Stimulated activated CD4-positive, alpha-beta T cell treated with anti-CD3 and anti-CD28 coated beads, Interleukin-4, amount 100 ng/mL, for 48 hours (primary cell): ENCODE results near the gene TMC5.

Source experiments
- DNase-seq, 2 donors: peaks; one replicate each; pipeline ENCODE4 v3.0.0-alpha.2; 2020; ENCODE audit warnings: low read depth in 2 of 2

Gene TMC5

DNA sequence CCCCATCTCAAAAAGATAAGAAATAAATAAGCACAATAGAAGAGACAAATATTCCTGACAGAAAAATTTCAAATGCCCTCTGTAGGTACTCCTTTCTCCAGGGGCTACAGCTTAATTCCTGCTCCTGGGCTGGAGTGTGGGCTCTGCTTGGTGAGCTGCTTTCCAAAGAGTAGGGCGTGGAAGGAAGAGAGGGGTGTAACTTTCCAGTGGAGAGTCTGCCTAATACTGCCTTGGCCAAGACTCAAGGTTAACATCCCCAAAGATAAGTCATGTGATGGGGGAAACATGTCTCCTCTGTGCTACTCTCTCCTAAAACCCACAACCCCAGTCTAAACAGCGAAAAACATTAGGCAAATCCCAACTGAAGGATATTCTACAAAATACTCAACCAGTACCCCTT is 42.7 kb downstream of the TMC5 start:
- no peak for DNase-seq

DNA sequence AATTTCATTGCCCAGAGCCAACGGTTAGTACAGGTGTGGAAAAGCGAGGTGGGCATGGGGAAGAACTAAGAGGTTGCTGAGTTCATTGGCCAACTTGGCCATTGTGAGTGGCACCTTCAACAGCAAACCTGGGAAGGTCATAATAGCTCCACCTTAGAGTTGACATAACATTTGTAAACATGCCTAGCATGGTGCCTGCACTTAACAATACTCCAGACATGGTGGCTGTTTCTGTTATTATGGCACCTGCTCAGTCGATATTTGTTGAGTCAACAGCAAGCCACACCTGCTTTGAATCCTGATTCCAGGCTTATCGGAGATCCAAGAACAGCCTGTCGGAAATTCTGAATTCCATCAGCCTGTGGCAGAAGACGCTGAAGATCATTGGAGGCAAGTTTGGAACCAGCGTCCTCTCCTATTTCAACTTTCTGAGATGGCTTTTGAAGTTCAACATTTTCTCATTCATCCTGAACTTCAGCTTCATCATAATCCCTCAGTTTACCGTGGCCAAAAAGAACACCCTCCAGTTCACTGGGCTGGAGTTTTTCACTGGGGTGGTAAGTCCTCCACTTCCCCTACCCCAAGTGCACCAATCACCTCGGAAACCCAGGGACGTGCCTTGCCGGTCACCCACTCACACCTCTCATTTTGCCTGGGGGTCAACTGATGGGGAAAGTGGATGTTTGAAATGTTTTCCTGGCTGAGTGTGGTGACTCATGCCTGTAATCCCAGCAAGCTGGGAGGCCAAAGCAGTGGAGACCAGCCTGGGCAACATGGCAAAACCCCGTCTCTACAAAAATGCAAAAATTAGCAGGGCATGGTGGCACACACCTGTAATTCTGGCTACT is 46.0 kb downstream of the TMC5 start:
- no peak for DNase-seq

DNA sequence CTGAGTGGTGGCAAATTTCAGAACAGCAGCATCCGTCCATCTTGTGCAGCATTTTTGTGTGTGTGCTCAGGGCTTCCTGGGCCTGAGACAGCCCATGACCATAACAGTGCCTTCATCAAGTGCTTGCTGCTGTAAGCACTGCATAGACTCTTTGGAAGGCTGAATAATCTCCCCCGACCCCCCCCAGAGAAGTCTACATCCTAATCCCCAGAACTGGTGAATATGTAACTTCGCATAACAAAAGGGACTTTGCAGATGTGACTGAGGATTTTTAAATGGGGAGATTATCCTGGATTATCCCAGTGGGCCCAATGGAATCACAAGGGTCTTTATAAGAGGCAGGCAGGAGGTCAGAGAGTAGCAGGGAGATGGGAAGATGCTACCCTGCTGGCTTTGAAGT is 50.6 kb downstream of the TMC5 start:
- DNase-seq: no peak

DNA sequence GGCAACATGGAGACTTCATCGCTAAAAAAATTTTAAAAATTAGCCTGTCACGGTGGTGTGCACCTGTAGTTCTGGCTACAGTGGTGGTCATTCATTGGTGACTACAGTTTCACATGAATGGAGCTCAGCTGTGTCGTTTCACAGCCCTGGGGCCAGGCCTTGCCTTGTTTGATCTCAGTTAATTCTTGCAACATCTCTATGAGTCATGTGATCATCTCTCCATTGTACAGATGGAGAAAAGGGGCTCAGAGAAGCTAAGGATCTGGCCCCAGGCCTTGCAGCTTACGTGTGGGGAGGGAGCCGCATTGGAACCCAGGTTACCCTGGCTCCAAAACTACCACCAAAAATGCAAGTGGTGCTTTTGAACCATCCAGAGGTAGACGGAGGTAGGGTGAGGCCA is 54.8 kb downstream of the TMC5 start:
- DNase-seq: no peak

- no peak for DNase-seq
These were observed 56.9 kb downstream of the TMC5 start for GRCh38 chr16:19474617-19475016.

GRCh38 chr16:19478505-19478904 is 60.8 kb downstream of the TMC5 start:
- no peak for DNase-seq

DNA sequence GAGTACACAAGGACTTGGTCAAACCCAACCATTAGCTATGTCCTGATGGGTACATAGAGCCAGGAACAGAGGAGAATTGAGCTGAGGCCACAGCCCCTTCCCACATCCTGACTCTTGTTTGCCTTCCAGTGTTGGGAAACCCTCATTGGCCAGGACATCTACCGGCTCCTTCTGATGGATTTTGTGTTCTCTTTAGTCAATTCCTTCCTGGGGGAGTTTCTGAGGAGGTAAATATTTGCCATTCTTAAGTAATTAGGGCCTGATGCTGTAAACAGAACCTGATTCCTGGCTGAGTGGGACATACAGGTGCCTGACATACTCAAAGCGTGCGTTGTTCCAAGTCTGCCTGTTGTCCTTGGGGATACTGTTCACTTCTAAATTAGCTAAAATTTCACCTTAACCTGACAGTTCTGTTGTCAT is 61.6 kb downstream of the TMC5 start:
- no peak for DNase-seq

DNA sequence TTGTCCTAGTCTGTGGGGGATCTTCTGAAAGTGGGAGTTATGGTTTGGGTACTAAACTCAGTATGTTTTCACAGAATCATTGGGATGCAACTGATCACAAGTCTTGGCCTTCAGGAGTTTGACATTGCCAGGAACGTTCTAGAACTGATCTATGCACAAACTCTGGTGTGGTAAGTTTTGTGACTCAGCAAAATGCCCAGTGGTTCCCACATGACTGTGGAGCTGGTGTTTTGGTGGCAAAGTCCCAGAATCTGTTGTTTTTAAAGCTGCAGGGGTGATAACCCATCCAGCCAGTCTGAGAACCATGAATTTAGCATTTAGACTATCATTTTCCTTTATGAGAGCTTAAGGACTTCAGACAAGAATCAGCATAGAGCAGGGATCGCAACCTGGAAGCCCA is 63.6 kb downstream of the TMC5 start:
- DNase-seq: no peak

- no peak for DNase-seq
These were observed 64.1 kb downstream of the TMC5 start for GRCh38 chr16:19481769-19482168.

- no peak for DNase-seq
These were observed 64.6 kb downstream of the TMC5 start for GRCh38 chr16:19482291-19482690.

DNA sequence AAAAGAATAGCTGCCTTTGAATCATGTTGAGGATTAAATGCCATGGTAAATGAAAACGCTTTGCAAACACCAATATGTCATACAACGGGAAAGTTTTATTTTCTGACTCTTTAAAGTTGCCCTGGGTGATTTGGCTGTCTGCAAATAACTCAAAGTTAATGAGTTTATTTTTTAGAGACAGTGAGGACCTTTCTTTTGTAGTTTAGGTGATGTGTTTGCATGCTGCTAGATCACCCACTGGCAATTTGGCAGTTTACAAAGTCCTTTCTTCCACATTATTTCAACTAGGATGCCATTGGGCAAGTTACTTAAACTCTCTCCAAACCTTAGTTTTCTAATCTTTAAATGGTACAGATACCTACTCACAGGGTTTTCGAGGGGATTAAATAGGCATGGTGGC is 66.4 kb downstream of the TMC5 start:
- no peak for DNase-seq

- no peak for DNase-seq
These were observed 67.9 kb downstream of the TMC5 start for GRCh38 chr16:19485611-19486010.

- no peak for DNase-seq
These were observed 68.4 kb downstream of the TMC5 start for GRCh38 chr16:19486051-19486450.

DNA sequence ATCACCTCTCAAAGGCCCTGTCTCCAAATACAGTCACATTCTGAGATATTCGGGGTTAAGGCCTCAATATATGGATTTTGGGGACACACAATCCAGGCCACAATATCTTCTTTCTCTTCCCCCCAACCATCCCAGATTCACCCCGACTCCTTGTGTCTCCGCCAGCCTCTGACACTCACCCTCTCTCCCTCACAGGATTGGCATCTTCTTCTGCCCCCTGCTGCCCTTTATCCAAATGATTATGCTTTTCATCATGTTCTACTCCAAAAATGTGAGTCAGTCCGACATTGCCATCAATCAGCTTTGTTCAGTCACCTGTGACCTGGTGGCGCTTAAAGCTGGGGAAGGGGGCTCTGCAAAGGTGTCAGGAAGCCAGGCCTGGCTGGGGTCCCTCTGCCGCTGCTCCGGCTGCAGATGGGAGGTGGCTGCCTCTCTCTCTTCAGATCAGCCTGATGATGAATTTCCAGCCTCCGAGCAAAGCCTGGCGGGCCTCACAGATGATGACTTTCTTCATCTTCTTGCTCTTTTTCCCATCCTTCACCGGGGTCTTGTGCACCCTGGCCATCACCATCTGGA is 69.2 kb downstream of the TMC5 start:
- no peak for DNase-seq

DNA sequence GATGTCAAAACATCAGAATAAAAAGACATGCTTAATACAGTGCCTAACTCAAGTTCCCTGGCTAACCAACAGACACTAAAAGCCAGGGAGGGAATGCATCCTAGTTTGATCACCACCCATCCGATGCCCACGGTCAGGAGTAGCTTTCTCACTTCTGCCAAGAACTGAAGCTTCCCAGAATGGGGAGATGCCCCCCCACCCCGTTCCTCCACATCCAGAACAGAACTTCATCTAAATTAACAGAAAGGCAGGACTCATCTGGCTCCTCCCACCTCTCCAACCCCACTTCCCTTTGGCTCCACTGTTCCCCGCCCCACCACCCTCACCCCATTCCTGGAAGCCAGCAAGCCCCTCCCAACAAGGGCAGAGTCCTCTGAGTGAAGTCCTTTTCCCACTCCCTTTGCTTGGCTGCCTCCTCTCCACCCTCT is 70.5 kb downstream of the TMC5 start:
- DNase-seq: no peak

- no peak for DNase-seq
These were observed 72.9 kb downstream of the TMC5 start for GRCh38 chr16:19490619-19491018.

DNA sequence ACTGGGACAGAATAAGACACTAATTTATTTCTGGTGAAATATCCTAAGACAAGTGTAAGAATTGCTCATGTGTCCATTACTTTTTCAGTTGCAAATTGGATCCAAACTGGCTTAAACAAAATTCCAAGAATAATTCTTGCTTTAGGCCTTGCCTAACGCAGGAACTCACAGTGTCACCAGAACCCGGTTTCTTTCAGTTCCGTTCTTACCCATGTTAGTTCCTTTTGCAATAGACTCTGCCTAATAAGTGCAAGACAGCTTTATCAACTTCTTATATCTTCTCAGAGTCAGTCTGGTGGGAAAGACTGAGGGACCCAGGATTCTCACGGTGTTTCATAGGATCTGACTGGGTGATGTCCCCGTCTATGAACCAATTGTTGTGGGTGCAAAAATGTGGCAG is 79.5 kb downstream of the TMC5 start:
- DNase-seq: no peak

GRCh38 chr16:19499006-19499405 is 81.3 kb downstream of the TMC5 start:
- DNase-seq: no peak

DNA sequence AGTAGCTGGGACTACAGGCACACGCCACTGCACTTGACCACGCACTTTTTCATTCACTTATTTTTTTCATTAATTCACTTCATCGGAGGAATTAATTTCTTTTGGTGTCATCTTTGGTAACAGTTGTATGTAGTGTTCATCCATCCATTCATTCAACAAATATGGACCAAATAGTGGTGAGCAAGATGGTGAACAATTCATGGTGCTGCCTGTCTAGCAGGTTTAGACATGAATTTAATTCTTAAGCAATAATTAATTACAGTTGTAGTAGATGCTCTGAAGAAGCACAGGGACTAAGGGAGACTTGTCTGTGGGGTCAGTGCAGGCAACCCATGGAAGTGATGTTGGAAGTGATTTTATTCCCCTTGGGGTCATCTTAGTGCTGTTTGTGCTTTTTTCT is 81.8 kb downstream of the TMC5 start:
- DNase-seq: no peak

DNA sequence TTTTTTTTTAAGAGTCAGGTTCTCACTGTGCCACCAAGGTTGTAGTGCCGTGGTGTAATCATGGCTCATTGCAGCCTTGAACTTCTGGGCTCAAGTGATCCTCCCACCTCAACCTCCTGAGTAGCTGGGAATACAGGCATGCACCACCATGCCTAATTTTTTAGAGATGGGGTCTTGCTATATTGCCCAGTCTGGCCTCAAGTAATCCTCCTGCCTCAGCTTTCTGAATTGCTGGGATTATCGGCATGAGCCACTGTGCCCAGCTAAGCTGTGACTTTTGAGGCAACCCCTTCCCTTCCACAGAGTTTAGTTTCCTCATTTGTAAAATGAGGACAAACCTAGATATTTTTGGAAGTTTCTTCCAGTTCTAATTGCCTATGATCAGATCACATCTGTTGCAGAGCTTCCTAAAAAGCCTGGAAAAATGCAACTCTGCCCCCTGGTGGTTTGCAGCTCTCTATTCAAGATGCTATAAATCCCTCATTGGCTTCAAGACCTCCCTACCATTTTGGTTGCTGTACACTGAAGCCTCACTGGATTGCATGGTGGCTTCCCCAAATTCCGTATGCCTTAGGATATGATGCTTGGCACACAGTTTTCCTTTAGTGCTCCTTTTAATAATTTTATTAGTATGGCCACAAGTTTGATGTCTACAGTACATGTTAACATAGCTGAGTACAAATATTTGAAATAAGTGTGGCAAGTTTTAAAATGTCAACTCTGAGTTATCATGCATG is 84.9 kb downstream of the TMC5 start:
- peak; percentile 52 to 53 for DNase-seq

DNA sequence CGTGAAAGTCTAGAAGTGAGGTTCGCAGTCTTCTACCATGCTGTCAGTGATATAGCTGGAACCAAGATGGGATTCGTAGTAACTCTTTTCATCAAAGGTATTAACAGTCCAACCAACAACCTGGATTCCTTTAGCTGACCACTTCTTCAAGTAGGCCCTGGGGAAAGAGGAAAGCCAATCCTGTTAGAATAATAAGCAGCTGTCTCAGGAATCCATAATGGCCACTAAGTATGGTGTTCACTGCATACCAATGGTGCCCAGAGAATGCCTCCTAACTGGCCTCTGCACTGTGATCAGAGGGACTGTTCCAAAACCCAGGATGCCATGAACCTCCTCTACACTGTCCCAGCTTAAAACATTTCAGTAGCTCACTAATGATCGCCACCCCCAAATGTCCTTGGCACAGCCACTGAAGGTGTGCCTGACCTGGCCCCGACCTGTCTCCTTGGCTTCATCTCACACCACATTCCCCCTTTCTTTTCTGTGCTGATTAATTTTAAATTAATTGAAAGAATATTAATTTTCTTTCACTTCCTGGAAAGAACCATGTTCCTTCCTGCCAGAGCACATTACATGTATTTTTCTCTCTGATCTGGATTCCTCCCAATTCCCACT is 85.9 kb downstream of the TMC5 start:
- DNase-seq: no peak

- no peak for DNase-seq
These were observed 88.1 kb downstream of the TMC5 start for GRCh38 chr16:19505600-19506303.
